GM12872 (cell line): ENCODE data around the gene FARP2.

Experiments used
- TF ChIP-seq, protein P1 (sequence below): IDR thresholded peaks from 3 replicates; pipeline ENCODE4 v1.5.1; 2011; ENCODE audit warnings: low read depth, mild to moderate bottlenecking, low read length, moderate library complexity; ENCODE audit not compliant: insufficient read depth

The FARP2 gene

DNA sequence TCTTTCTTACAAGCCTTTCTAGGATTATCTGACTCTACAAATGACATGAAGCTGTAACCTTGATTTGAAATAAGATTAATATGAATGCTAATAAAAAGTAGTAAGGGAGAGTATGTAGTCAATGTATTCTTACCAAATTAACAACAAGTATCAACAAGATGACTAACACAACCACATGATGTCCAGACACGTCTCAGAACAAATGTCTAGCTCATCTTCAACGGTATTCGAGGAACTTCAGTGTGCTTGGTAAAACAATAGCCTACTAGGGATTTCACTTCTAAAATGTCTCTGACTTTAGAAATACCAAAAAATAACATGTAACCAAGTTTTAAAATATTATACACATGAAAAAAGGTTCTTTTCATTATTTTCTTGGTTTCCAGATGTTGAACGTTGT lies 44.0 kb upstream of the FARP2 start:
- TF ChIP-seq, protein P1, sequence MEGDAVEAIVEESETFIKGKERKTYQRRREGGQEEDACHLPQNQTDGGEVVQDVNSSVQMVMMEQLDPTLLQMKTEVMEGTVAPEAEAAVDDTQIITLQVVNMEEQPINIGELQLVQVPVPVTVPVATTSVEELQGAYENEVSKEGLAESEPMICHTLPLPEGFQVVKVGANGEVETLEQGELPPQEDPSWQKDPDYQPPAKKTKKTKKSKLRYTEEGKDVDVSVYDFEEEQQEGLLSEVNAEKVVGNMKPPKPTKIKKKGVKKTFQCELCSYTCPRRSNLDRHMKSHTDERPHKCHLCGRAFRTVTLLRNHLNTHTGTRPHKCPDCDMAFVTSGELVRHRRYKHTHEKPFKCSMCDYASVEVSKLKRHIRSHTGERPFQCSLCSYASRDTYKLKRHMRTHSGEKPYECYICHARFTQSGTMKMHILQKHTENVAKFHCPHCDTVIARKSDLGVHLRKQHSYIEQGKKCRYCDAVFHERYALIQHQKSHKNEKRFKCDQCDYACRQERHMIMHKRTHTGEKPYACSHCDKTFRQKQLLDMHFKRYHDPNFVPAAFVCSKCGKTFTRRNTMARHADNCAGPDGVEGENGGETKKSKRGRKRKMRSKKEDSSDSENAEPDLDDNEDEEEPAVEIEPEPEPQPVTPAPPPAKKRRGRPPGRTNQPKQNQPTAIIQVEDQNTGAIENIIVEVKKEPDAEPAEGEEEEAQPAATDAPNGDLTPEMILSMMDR, result no peak

DNA sequence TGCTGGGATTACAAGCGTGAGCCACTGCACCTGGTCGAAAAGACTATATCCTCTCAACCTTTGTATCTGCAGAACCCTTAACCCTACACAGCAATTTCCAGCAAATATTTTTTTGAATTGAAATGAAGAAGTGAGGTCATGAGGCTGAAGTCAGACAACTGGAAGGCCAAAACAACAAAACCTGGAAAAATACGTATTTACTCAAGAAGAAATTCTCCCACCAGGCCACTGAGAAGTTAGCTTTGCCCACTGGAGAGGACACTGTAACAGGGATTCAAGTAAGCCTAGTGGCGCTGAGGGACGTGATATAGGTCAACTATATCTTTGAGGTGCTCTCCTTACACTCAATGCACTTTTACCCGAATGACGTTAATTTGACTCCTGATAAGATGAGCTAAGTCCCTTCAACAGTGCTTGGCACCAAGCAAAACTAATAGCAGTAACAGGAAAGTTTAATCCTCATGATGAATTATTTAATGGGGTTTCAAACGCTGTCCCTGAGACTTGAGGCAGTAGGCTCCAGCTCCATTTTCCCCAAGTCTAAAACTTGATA lies 42.5 kb upstream of the FARP2 start:
- TF ChIP-seq, protein P1, result no peak

GRCh38 chr2:241314226-241315092 lies 41.6 kb upstream of the FARP2 start:
- TF ChIP-seq, protein P1, result no peak

- TF ChIP-seq, protein P1, result peak; percentile 45
These were observed 40.8 kb upstream of the FARP2 start, which contains the start of gene HDLBP for GRCh38 chr2:241315093-241315878. Gene HDLBP (minus strand): TSS chr2:241315672. CDS start chr2:241266869, 48,803 bp downstream.

- TF ChIP-seq, protein P1, result no peak
These were observed 40.0 kb upstream of the FARP2 start, which contains the start of gene SEPTIN2 for GRCh38 chr2:241315879-241316631. Gene SEPTIN2 (plus strand): TSS chr2:241315925. CDS start chr2:241324233, 8,308 bp downstream.

DNA sequence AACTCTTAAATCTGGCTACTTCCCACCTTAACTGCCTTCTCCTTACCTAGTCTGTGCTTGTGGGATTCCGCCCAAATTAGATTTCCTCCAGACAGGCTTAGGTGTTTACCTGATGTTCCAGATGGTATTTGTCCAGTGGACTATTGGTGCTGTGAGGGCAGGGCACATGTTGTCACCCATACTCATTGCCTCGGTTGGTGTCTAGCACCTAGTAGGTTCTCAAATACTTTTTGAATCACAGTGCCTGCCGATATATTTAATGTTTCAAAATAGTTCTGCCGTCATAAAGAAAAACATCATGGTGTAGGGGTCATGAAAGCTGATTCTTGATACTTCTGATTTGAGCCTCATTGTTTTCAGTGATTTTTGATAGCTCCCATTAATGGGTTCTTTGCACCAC lies 39.3 kb upstream of the FARP2 start:
- TF ChIP-seq, protein P1, result no peak
